GM18858 (cell line): ENCODE data around the gene ZNF526.
"Not testable (repeated sequence)": the region's sequence is repeated elsewhere in the genome, so short reads cannot be mapped to it uniquely, and the experiment has no call there.

ENCODE experiments used
- ATAC-seq: cut with Tn5 transposase; IDR thresholded peaks from one replicate; pipeline ENCODE4 v1.9.1; 2021; ENCODE audit not compliant: unreplicated experiment

ZNF526 gene

DNA sequence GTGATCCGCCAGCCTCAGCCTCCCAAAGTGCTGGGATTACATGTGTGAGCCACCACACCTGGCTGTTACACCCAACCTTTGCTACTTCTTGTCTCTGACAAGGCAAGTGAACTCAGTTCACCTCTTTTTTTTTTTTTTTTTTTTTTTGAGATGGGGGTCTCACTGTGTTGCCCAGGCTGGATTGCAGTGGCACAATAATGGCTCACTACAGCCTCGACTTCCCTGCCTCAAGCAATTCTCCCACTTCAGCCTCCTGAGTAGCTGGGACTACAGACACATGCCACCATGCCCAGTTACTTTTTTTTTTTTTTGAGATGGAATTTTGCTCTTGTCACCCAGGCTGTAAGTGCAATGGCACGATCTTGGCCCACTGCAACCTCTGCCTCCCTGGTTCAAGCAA lies 37.7 kb downstream of the ZNF526 start:
- ATAC-seq, result not testable (repeated sequence)

DNA sequence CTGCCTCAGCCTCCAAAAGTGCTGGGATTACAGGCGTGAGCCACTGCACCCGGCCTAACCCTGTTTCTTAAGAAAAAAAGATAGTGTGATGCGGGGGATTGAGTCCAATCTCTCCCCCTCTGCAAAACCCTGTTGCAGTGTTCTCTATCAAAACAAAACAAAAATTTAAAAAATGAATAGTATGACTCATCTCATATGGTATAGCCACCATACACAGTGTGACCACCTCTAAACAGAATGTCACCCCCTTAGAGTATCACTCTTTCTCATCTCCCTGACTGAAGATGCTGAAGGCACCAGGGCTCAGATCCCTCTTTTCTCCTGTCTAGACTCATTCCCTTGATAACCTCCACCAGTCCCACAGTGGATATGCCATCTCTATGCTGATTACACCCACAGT lies 41.7 kb downstream of the ZNF526 start:
- ATAC-seq, result no peak

DNA sequence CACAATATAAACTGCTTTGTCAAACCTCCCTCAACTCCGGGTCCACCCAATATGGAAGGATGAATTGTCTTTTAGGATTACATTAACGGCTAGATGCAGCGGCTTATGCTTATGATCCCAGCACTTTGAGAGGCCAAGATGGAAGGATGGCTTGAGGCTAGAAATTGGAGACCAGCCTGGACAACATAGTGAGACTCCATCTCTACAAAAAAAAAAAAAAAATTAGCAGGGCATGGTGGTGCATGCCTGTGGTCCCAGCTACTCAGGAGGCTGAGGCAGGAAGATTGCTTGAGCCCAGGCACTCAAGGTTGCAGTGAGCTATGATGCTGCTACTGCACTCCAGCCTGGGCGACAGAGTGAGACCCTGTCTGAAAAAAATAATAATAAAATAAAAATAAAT lies 46.0 kb downstream of the ZNF526 start:
- ATAC-seq, result not testable (repeated sequence)

DNA sequence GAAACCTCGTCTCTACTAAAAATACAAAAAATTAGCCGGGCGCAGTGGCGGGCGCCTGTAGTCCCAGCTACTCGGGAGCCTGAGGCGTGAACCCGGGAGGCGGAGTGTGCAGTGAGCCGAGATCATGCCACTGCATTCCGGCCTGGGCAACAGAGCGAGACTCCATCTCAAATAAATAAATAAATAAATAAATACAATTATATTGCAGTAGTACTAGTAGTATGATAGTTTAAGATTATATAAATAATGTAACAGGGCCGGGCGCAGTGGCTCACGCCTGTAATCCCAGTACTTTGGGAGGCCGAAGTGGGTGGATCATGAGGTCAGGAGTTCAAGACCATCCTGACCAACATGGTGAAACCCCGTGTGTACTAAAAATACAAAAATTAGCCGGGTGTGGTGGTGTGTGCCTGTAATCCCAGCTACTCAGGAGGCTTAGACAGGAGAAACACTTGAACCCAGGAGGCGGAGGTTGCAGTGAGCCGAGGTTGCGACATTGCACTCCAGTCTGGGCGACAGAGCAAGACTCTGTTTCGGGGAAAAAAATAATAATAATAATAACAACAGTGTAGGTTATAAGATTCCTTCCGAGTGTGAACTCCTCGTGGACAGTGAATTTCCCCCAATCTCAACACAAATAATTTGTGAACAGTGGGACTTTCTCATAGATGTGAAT lies 47.0 kb downstream of the ZNF526 start:
- not testable (repeated sequence) for ATAC-seq

DNA sequence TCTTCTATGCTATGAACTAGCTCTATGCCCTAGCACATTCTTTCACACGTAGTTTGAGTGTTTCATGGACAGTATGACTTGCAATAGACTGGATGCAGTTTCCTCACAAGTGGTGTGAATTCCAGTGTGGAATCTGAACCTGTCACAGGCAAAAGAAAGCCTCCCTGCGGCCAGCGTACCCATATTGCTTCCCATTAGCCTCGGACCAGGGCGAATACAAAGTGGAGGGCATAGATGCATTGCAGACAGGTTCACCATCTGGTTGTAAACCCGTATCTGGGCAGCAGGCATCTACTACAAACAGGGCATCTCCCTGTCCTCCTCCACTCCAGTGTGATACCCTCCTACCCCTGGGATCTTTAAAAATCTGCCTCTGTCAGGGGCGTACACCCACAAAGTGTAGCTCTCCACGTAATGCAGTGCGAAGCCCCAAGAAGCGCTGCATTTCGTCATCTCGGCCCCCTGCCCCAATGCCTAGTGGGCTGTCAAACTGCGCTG lies 47.6 kb downstream of the ZNF526 start:
- no peak for ATAC-seq

DNA sequence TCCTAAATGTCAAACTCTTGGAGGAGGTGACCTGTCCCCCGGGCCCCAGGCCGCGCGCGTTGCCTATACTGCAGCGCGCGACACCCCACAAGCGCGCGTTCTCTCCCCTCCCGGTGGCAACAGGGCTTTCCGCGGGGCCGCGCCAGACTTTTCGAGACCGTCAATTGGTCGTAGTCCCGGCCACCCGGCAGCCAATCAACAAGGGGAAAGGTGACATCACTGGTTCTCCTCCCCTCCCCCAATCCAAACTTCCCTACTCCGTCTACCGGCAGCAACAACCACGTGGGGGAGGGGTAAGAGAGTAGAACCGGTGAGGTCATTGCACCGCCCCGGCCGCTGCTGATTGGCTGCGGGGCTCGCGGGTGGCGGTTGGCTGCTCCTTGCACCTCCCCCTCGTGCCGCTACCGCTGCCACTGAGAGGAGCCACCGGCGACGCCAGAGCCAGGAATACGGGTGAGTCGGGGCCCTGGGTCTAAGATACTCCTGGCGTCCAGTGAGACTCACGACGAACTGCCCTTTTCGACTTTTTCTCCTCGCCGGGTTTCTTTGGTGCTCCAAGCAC lies 48.1 kb downstream of the ZNF526 start:
- ATAC-seq, result peak; percentile 31

DNA sequence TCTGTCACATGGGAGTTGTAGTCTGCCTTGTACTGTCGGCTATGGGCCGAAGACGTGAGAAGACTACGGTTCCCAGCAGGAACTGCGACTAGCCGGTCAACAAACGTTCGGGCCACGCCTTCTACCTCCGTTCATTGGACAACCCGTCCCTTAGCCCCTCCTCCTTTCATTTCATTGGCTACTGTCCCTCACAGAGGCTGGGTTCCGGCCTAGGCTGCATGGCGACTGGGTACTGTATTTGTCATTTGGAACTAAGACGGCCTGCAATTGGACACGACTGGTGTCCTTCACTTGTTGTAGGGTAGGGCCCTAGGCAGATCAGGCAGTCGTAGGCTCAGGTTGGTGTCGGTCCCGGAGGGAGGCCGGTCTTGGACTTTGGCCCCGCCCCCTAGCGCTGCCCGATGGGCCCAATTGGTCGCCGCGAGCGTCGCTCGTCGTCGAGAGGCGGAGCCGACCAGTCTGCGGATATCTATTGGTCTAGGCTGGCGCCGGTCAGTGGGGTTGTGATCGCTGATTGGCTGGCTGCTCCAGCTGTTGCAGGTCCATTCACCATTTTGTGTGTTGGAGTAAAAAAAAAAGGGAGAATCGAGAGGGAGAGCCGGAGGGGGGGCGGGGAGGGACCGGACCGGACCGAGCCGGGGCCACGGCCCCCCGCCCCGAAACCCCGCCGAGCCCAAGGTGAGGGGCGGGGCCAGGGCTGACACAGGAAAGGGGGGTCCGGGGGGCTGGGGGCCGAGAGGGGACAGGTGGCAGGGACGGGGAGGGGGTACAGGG lies 48.8 kb downstream of the ZNF526 start, which contains the start of gene CIC:
CIC (plus strand) TSS at position 549 of the 774 bp plus-strand sequence. CDS start 2,532 bp downstream, outside the sequence.
- ATAC-seq, result peak; percentile 67

DNA sequence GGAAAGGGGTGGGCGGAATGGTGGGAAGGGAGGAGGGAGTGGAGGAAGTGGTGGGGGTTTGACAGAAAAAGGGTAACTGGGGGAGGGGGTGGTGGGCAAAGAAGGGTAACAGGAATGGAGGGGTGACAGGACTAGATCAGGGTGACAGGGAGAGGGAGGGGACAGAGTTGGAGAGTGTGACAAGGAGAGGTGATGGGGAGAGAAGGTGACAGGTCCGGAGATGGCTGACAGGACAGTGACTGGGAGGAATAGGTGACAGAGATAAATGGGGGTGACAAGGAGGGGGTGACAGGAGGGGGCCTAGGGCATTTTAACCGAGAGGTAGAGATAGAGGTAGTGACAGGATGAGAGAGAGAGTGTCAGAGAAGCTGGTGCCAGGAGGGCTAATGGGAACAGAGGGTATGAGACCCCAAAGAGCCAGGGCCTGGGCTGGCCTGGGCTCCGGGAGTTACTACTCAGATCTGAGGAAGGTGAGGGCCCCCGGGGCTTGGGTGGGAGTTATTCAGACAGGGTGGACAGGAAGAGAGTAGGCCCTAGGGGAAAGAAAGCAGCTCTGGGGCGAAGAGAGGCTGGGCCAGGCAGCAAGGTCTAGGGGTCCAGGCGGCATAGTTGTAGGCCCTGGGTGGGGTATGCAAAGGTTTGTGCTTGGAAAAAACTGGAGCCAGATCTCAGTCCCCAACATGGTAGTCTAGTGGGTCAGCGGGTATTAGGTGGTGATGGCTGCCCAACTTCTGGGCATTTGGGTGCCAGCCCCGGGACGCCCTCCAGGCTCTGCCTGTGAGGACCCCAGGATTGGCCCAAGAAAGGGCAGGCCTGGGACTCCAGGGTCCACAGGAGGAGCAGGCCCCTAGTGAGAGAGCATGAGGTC lies 49.6 kb downstream of the ZNF526 start:
- no peak for ATAC-seq

DNA sequence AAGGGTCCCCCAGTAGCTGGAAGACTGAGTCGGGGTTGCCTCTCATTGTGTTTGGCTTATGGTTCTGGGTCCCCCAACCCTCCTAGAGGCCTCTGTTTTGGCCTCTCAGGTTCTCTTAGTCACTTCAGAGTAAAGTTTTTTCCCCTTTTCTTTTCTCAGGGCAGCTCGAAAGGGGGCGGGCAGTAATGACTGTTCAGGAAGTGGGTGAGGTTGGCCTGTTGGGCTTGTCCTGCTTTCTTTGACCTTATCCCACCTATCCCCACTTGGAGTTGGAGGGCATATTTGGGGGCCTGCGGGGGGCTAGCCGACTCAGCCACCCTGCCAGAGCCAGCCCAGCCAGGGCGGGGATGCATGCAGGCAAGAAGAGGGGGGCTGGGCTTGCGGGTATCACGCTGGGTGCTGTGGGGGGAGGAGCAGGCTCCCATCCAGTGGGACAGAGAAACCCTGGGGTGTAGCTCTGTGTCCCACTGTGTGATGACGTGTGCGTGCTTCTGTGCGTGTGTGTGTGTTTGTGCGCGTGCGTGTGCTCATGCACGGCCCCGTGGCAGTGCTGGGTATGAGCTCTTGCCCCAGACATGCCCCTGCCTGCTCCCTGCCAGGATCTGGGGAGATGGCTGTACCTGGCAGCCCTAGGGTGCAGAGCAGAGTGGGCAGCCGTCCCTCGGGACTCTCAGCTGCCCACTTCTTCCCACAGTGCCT lies 50.4 kb downstream of the ZNF526 start:
- no peak for ATAC-seq

DNA sequence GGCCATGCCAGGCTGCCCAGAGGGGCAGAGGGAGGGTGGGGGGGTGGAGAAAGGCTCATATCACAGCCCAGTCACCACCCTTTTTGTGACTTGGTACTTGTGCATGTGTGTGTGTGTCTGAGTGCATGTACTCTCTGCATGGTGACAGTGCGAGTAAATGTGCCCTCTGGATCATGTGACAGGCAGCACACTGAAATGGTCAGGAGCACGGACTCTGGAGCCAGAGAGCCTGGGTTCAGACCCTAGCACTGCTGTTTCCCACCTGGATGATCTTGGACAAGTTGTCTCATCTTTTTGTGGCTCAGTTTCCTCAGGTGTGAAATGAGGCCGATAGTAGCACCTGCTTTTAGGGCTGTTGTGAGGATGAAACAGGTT lies 50.9 kb downstream of the ZNF526 start:
- no peak for ATAC-seq

DNA sequence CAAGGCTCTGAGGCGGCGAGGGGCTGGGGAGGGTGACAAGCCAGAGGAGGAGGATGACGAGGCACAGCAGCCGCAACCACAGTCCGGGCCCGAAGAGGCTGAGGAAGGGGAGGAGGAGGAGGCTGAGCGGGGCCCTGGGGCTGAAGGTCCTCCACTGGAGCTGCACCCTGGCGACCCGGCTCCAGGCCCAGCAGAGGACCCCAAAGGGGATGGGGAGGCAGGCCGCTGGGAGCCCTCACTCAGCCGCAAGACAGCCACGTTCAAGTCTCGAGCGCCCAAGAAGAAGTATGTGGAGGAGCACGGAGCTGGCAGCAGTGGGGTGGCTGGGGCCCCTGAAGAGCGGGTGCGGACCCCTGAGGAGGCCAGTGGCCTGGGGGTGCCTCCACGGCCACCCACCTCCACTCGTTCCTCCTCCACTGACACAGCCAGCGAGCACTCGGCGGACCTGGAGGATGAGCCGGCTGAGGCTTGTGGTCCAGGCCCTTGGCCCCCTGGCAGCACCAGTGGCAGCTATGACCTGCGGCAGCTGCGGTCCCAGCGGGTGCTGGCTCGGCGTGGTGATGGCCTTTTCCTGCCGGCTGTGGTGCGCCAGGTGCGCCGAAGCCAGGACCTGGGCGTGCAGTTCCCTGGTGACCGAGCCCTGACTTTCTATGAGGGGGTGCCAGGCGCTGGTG lies 51.9 kb downstream of the ZNF526 start:
- no peak for ATAC-seq

DNA sequence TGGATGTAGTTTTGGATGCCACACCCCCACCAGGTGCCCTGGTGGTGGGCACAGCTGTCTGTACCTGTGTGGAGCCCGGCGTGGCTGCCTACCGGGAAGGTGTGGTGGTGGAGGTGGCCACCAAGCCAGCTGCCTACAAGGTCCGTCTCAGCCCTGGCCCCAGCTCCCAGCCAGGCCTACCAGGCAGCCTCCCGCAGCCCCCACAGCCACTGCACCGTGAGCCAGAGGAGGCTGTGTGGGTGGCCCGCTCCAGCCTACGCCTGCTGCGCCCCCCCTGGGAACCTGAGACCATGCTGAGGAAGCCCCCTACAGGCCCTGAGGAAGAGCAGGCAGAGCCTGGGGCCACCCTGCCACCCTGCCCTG lies 52.4 kb downstream of the ZNF526 start:
- no peak for ATAC-seq

DNA sequence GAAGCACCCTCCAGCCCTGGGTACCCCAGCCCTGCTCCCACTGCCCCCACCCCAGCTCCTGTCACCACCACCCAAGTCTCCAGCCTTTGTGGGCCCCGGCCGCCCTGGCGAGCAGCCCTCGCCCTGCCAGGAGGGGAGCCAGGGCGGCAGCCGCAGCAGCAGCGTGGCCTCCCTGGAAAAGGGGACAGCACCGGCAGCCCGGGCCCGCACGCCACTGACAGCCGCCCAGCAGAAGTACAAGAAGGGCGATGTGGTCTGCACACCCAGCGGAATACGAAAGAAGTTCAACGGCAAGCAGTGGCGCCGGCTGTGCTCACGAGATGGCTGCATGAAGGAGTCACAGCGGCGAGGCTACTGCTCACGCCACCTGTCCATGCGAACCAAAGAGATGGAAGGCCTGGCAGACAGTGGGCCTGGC lies 52.9 kb downstream of the ZNF526 start:
- no peak for ATAC-seq

DNA sequence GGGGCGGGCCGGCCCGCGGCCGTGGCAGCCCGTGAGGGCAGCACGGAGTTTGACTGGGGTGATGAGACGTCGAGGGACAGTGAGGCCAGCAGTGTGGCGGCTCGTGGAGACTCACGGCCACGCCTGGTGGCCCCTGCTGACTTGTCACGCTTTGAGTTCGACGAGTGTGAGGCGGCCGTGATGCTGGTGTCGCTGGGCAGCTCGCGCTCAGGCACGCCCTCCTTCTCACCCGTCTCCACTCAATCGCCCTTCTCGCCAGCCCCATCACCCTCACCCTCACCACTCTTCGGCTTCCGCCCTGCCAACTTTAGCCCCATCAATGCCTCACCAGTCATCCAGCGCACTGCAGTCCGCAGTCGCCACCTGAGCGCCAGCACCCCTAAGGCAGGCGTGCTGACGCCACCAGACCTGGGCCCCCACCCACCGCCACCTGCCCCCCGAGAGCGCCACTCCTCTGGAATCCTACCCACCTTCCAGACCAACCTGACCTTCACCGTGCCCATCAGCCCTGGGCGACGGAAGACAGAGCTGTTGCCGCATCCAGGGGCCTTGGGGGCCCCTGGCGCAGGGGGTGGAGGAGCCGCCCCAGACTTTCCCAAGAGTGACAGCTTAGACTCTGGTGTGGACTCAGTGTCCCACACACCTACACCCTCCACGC lies 53.4 kb downstream of the ZNF526 start:
- ATAC-seq, result no peak

DNA sequence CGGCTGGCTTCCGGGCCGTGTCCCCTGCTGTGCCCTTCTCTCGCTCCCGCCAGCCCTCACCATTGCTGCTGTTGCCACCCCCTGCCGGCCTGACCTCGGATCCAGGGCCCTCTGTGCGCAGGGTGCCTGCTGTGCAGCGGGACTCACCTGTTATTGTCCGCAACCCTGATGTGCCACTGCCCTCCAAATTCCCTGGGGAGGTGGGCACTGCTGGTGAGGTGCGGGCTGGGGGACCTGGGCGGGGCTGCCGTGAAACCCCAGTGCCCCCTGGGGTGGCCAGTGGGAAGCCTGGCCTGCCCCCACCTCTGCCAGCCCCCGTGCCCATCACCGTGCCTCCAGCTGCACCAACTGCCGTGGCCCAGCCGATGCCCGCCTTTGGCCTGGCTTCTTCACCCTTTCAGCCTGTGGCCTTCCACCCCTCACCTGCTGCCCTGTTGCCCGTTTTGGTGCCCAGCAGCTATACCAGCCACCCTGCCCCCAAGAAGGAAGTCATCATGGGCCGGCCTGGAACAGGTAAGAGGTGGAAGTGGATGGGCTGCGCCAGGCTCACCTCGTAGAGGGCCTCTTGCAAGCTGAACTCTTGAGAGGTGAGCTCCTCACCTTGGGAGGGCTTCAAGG lies 54.1 kb downstream of the ZNF526 start:
- ATAC-seq, result no peak

DNA sequence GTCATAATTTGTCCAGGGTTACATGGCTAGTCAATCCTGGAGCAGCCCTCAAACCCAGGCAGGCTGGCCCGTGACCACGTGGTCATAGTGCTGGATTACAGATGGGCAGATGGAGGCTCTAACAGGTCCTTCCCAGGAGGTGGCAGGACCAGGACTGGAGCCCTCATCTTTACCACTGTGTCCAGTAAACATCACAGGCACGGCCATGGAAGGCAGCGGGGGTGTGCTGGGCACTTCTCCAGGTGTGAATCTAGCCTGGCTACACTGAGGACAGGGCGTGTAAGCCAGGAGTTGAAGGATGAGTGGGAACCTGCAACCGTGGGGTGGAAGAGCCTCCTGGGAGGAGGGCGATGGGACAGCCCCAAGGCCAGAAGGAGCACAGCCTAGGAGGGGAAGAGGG lies 55.0 kb downstream of the ZNF526 start:
- ATAC-seq, result no peak

DNA sequence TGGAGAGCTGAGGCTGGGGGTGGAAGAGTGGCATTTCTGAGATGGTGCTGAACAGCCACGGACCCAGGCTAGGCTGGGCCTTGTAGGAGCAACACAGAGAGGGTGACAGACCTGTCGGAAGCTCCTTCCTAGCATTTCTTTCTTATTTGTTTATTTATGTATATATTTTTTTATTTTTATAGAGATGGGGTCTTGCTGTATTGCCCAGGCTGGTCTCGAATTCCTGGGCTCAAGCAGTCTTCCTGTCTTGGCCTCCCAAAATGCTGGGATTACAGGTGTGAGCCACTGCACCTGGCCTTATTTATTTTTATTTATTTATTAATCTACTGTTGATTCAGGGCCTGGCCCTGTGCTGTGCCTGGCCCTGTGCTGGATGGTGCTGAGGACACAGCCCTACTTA lies 55.4 kb downstream of the ZNF526 start:
- no peak for ATAC-seq

DNA sequence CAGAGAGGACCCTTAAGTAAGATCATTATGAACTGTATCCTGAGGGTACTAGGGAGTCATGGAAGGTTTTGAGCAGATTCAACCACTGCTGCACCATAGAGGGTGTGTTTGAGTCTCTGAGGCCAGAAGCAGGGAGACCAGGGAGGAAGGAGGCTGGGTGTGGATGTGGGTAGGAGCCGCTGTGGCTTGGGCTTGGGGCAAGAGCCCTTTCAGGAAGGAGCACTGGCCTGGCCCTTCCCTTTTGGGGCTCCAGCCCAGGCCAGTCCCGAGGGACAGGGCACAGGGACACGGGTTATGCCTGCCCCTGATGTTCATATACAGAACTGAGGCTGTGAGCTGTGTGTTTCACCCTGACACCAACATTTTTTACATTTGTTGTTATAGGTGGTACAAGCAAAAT lies 56.2 kb downstream of the ZNF526 start:
- ATAC-seq, result no peak

DNA sequence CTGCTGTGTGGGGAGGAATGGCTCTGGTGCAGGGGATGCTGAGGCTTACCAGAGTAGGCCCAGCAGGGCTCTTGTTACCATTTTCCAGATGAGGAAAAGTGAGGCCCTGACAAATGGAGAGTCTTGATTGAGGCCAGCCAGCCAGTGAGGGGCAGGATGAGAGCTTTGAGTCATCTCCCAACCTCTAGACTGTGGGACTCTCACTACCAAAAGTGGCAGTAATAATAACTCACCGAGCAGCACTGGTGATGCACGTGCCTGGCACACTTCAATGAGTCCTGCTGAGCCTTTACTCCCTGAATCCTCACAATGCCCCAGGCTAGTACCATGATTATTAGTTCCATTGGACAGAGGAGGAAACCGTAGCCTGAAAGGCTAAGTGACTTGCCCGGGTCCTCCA lies 56.7 kb downstream of the ZNF526 start:
- ATAC-seq, result no peak
